Measurements from ENCODE around the gene PTPN1. TPM values are rescaled to one million over a fixed set of nuclear protein-coding genes. Genes with fewer than 3 reads are reported as not detected.

PTPN1 gene
- total and polyA plus RNA-seq, 2 of the 13 experiments (the other 11 are each of a cell fraction or from before 2014, with no cell fraction given), result 17.7 to 37.2 TPM

DNA sequence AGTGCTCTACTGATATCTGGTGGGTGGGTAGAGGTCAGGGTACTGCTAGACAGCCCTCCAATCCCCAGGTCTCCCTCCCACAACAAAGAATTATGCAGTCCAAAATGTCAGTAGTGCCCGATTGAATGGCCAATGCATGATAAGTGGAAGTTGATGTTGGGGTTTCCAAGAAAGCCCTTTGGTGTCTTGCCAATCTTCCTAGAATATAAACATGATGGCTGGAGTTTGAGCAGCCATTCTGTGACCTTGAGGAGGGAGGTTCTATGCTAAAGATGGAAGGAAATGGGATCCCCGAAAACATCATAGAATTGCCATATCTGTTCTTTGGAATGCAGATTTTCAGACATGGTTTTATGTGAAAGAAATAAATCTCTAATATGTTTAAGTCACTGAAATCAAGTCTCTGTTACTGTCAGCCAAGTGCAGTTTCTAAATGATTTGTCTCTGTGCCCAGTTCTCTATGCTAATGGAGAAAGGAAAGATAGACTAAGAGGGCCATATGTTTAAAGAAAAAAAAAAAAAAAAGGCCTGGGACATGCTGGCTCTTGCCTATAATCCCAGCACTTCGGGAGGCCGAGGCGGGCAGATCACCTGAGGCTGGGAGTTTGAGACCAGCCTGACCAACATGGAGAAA is 32.8 kb upstream of the PTPN1 start:
- intact Hi-C loops (cut with micrococcal nuclease; ENCODE audit: unreplicated experiment) (no loop called here), in situ Hi-C loops (cut with HindIII; ENCODE audit: extremely low pct_ligation_motif_present, low pct_unique_long_range_greater_than_20kb) (loop anchor here (5.0 kb wide), 1 partner anchor 95 kb away; no protein-coding TSS in a partner anchor)
- H3K36me3 ChIP-seq (replicated peaks in 1 of 2; ENCODE audit: control insufficient read depth in 1 of 2, insufficient read depth in 2 of 2, low read length in 2 of 2), result no peaks in the 10 kb centered on the region
- no peaks in the 10 kb centered on the region for H3K9me3 ChIP-seq (ENCODE audit: low read length)
- H4K20me1 ChIP-seq (ENCODE audit: insufficient read depth, low read length), result no peaks in the 10 kb centered on the region
- no peak for TF ChIP-seq ZNF619 (CRISPR knock-in tag; IDR thresholded peaks at IDR 0.05)
- TF ChIP-seq, protein P1, sequence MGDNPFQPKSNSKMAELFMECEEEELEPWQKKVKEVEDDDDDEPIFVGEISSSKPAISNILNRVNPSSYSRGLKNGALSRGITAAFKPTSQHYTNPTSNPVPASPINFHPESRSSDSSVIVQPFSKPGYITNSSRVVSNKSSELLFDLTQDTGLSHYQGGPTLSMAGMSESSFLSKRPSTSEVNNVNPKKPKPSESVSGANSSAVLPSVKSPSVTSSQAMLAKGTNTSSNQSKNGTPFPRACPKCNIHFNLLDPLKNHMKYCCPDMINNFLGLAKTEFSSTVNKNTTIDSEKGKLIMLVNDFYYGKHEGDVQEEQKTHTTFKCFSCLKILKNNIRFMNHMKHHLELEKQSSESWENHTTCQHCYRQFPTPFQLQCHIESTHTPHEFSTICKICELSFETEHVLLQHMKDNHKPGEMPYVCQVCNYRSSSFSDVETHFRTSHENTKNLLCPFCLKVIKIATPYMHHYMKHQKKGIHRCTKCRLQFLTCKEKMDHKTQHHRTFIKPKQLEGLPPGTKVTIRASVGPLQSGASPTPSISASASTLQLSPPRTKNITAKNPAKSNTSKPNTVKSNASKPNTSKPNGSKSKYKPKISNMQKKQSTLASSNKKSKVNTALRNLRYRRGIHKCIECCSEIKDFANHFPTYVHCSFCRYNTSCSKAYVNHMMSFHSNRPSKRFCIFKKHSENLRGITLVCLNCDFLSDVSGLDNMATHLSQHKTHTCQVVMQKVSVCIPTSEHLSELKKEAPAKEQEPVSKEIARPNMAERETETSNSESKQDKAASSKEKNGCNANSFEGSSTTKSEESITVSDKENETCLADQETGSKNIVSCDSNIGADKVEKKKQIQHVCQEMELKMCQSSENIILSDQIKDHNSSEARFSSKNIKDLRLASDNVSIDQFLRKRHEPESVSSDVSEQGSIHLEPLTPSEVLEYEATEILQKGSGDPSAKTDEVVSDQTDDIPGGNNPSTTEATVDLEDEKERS (CRISPR knock-in tag; IDR thresholded peaks at IDR 0.05), result no peak
- no peak for TF ChIP-seq ZNF33A (CRISPR knock-in tag; IDR thresholded peaks at IDR 0.05; ENCODE audit: borderline replicate concordance)
- H3K79me2 ChIP-seq (ENCODE audit: insufficient read depth, low read length), result no peaks in the 10 kb centered on the region
- no peaks in the 10 kb centered on the region for H3K27me3 ChIP-seq (ENCODE audit: control insufficient read depth in 1 of 2, insufficient read depth in 2 of 2, low read length in 2 of 2)
- ChIA-PET CTCF (ENCODE audit: low intra/inter-chr PET ratio, low total read pairs) (interaction anchor here (4.4 kb wide), 1 partner anchor 101 kb away, joined by 45 read pairs; no protein-coding TSS in a partner anchor), POLR2A (no interaction called here)
- ATAC-seq, result no peak
- no peak overlapping the region for H2AFZ ChIP-seq (ENCODE audit: low read length)
- no peak overlapping the region for H3K4me2 ChIP-seq (ENCODE audit: low read depth, low read length)
- FAIRE-seq, result no peak
- no peak for DNase-seq (ENCODE audit: low spot score)
- BruUV-seq (replicated peaks), result no TSS peak
- WGBS (ENCODE audit: low lambda C conversion rate), result 64% methylated on average over 5 of the region's 5 CpGs
- H3K4me1 ChIP-seq (ENCODE audit: insufficient read depth, low read length), result peaks cover 31% of the 10 kb centered on the region
- no peak overlapping the region for H3K4me3 ChIP-seq (replicated peaks in 1 of 3; ENCODE audit: insufficient read depth in 1 of 3, low read depth in 2 of 3, low read length in 3 of 3)
- H3K27ac ChIP-seq (ENCODE audit: extremely low read length, insufficient read depth, low read length), result no peak overlapping the region
- no peak overlapping the region for H3K9ac ChIP-seq (ENCODE audit: insufficient read depth, low read depth, low read length)
